ENCODE results near the gene A4GALT. TPM values are rescaled to one million over a fixed set of nuclear protein-coding genes. Genes with fewer than 3 reads are reported as not detected.
A peak's percentile ranks its signal among the peaks of the same experiment; 100 is the strongest.

A4GALT gene
- total and polyA plus RNA-seq, 2 experiments from 2014 or later = 7.0 to 16.2 TPM

DNA sequence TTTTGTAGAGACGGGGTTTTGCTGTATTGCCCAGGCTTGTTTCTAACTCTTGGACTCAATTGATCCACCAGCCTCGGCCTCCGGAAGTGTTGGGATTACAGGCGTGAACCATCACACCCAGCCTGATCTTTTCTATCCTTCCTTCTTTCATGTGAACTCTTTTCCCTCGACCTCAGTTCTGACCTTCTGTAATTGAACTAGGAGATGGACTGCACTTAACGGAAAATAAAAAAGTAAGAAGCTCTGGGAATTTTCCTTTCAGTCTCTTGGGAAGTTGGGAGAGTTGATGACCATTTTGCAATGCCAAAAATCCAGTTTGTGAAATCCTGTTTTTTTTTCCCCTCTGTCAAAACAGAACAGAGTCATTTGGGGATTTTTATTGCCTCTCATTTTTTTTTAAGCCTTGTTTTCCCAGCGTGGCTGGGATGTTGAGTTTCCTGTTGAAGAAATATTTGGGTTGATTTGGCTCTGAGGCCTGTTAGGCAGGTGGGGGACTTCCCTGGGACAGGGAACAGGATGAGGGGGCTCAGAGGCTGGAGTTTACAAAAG is 44.5 kb downstream of the A4GALT start:
- Histone ChIP-seq H3K4me2 (no peak overlapping the region), H3K27ac (ENCODE audit: low read depth) (no peak overlapping the region), H2AFZ (0 out of 2 replicates have a peak overlapping the region, but pooled peaks have one; percentile 59), H3K4me3 (no peak overlapping the region), H3K4me1 (ENCODE audit: insufficient read depth) (no peaks in the 10 kb centered on the region), H3F3A (replicated peaks; ENCODE audit: low read depth) (no peaks in the 10 kb centered on the region), H3K79me2 (replicated peaks; ENCODE audit: insufficient read depth) (no peaks in the 10 kb centered on the region), H4K20me1 (replicated peaks; ENCODE audit: insufficient read depth) (no peaks in the 10 kb centered on the region), H3K27me3 (ENCODE audit: insufficient read depth) (no peaks in the 10 kb centered on the region), H3K9me2 (ENCODE audit: insufficient read depth) (no peaks in the 10 kb centered on the region), H3K36me3 (ENCODE audit: insufficient read depth) (no peaks in the 10 kb centered on the region)
- H3K4me1 Mint-ChIP-seq = no peaks in the 10 kb centered on the region
- peaks cover 6% of the 10 kb centered on the region for H3K27me3 Mint-ChIP-seq (ENCODE audit: insufficient read depth, low read depth, poor library complexity)
- H3K27ac Mint-ChIP-seq = no peak overlapping the region
- peaks cover 20% of the 10 kb centered on the region for H3K9me3 Mint-ChIP-seq
- no peak for TF ChIP-seq EZH2 (IDR thresholded peaks at IDR 0.05; ENCODE audit: low read depth, unreplicated experiment)
- TF ChIP-seq, protein P1, sequence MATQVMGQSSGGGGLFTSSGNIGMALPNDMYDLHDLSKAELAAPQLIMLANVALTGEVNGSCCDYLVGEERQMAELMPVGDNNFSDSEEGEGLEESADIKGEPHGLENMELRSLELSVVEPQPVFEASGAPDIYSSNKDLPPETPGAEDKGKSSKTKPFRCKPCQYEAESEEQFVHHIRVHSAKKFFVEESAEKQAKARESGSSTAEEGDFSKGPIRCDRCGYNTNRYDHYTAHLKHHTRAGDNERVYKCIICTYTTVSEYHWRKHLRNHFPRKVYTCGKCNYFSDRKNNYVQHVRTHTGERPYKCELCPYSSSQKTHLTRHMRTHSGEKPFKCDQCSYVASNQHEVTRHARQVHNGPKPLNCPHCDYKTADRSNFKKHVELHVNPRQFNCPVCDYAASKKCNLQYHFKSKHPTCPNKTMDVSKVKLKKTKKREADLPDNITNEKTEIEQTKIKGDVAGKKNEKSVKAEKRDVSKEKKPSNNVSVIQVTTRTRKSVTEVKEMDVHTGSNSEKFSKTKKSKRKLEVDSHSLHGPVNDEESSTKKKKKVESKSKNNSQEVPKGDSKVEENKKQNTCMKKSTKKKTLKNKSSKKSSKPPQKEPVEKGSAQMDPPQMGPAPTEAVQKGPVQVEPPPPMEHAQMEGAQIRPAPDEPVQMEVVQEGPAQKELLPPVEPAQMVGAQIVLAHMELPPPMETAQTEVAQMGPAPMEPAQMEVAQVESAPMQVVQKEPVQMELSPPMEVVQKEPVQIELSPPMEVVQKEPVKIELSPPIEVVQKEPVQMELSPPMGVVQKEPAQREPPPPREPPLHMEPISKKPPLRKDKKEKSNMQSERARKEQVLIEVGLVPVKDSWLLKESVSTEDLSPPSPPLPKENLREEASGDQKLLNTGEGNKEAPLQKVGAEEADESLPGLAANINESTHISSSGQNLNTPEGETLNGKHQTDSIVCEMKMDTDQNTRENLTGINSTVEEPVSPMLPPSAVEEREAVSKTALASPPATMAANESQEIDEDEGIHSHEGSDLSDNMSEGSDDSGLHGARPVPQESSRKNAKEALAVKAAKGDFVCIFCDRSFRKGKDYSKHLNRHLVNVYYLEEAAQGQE (IDR thresholded peaks at IDR 0.05; ENCODE audit: unreplicated experiment) = no peak
- TF ChIP-seq, protein P2, sequence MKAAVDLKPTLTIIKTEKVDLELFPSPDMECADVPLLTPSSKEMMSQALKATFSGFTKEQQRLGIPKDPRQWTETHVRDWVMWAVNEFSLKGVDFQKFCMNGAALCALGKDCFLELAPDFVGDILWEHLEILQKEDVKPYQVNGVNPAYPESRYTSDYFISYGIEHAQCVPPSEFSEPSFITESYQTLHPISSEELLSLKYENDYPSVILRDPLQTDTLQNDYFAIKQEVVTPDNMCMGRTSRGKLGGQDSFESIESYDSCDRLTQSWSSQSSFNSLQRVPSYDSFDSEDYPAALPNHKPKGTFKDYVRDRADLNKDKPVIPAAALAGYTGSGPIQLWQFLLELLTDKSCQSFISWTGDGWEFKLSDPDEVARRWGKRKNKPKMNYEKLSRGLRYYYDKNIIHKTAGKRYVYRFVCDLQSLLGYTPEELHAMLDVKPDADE (IDR thresholded peaks at IDR 0.05) = no peak
- TF ChIP-seq ZNF114 (CRISPR knock-in tag; IDR thresholded peaks at IDR 0.05) = no peak
- TF ChIP-seq STAT1 (IDR thresholded peaks at IDR 0.05; ENCODE audit: unreplicated experiment) = no peak
- no peak for TF ChIP-seq CREB1 (CRISPR knock-in tag; IDR thresholded peaks at IDR 0.05; ENCODE audit: low read depth)
- TF ChIP-seq ZNF462 (CRISPR knock-in tag; IDR thresholded peaks at IDR 0.05) = no peak
- TF ChIP-seq NANOG (IDR thresholded peaks at IDR 0.05; ENCODE audit: borderline replicate concordance) = no peak
- TF ChIP-seq EZH2phosphoT487 (IDR thresholded peaks at IDR 0.05; ENCODE audit: unreplicated experiment) = no peak
- TF ChIP-seq POLR2AphosphoS5 (IDR thresholded peaks at IDR 0.05; ENCODE audit: low read depth) = no peak
- no peak for TF ChIP-seq JUNB (IDR thresholded peaks at IDR 0.05; ENCODE audit: unreplicated experiment)
- TF ChIP-seq CTCF (conservative IDR thresholded peaks at IDR 0.05; ENCODE audit: low read depth in 2 of 2) = no peak
- no peak for DNase-seq (ENCODE audit: low spot score)
- H3K36me3 Mint-ChIP-seq (ENCODE audit: low read depth) = peaks cover 5% of the 10 kb centered on the region; the same call in 2 of the 3 replicates
- no peak overlapping the region for H3K4me3 Mint-ChIP-seq
- no peak for ATAC-seq
